NCI-H345 (cell line): ENCODE data around the gene AKAP7.

Source experiments
- DNase-seq: peaks from one replicate; lab custom pipeline; 2025; lab: John Stamatoyannopoulos, UW

Gene AKAP7

DNA sequence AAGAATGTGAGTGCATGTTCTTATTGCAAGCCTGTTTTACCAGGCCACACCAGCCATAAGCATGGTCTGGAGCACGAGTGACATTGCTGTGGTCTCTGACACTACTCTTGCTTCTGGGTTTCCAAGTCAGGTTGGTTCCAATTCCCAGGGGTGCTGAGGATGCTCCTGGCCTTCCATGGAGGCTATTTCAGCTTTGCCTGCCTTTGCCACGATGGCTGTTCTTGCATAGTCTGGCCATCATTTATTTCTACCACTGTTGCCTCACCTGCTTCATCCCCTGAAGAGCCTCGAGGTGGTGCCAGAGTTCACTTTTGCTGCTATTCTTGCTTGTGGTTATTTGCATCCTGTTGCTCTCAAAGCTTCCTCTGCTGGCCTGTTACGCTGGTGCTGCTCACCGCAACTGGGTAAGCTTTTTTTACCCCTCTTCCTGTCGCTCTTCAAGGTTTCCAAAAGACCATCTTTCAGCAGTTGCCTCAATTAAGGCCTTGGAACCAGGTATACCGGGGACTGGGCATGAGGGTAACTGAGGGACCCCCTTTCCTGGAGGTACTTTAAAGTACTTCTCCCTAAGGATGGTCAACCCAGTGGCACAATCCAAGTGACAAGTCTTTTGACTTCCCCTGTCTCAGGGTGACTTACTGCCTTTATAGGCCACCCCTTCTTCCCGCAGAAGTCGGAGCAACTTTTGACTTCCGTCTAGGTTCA is 64.5 kb downstream of the AKAP7 start:
- no peak for DNase-seq

DNA sequence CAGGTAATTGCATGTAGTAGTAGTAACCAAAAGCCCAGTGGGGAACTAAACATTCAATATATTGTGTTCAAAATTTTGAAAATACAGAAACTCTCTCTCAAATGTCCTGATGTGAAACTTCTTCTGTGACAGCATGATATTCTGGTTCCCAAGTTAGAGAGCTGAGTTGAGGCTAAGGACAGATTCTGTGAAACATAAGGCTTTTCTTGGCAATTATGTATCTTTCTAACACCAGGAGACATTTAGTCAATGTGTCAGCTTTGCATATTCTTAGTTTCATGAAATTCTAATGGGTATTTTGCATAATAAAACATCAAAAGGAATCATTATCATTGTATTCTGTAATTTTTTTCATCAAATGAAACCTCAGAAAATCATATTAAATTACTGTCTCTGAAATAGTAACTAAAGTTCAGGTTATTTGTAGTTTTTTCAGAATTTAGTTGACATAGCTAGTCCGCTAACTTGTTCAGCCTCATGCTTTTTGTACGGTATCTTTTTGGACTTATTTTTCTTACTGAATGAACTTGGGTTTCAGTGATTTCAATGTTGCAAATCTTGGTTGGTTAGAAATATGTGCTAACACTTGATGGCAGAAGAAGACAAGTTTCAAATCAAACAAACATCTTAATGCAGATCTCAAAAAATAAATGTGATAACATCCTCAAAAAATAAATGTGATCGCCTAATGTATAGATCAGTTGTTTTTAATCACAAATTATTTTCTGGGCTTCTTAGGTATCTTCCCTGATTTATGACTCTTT is 70.4 kb downstream of the AKAP7 start:
- DNase-seq = no peak

DNA sequence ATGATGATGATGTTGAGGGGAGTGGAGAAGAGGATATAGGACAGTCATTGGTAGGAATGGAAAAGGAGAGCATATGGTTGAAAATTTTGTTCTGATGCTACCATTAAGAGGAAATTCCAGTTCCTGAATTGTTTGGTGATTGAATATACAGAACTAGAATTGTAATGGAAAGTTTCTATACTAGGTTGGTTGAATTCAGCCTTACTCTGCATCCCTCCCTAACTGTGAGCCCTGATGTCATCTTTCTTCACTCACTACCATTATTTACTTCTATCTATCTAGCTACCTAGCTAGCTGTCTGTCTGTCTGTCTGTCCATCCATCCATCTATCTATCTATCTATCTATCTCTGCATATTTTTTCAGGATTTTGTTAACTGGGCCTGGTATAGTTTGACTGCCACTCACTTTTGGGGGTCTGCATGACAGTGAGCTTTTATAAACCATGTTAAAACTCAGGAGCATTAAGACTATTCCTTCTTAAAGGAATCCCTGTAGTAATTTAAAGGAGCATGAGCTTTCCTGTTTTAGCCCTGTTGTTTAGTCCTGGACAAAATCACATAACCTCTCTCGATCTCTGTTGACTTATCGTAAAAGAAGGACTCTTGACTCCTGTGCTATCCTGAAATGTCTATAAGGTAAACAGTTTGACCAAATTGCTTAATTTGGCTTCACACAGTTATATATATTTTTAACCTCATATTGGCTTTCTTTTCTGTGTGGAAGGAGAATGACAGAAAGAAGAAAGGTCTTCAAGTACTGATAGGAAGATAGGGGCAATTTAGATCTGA is 71.4 kb downstream of the AKAP7 start:
- no peak for DNase-seq

DNA sequence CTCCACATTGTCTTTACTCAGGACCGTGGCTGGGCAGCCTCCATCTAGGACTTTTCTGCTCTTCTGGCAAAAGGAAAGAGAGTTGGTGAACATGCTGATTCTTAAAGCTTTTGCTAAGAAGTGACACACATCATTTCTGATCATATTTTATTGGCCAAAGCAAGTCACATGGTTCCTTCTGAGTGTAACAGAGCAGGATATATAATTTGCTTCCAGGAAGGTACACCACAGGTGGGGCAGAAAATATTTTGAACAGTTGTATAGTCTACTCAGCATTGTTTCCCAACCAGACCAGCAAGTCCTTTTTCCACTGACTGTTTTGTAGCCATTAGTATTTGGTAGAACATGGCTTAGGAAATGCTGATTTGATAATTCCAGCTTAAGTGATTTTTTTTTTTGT is 73.5 kb downstream of the AKAP7 start:
- no peak for DNase-seq

DNA sequence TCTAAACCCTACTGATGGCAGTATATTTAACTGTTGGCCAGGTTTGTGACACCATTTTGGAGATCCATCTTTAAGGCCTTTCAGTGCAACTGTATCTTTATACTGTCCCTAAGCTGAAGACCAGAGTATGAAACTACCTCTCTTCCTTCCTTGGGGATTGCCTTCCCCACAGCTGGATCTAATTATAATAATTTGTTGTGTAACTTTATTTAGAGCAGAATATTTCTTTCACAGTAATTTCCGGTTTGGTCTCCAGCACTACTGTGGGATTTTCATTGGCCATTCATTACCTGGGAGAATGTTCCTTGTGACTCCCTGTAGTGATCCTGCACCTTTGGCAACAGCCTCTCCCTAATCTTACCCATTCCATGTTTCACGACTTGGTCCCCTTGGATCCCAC is 75.2 kb downstream of the AKAP7 start:
- DNase-seq = no peak

DNA sequence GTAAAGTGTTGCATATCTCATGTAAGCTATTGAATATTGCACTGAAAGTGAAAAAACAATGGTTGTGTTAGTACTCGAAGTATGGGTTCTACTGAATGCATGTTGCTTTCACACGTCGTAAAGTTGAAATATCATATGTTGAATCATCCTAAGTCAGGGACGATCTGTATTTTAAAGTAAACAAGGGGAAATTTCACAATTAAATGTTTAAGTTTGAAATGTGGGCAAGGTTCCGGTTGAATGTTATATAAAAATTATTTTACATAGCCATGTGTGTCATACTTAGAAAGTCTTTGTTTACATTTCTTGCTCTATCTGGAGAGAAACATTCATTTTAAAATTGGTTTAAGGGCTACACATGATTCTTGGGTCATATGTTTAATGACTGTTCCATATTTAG is 76.8 kb downstream of the AKAP7 start:
- DNase-seq = no peak

DNA sequence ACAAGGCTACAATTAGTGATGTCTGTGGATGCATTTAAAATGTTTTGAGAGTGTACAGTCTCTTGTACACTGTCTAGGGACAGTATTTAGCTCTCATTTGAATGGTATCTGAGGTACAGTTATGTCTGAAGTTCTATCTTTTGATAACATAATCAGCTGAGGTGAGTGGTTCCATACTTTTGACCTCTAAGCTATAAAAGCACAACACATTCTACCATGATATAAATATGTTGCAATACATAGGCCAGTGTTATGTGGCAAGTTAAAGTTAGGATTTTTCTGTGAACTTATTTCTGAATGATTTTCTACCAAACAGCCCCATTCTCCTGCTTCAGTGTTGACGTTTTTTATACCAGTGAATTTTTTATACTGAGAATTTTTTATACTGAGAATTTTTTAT is 77.6 kb downstream of the AKAP7 start:
- DNase-seq = no peak

DNA sequence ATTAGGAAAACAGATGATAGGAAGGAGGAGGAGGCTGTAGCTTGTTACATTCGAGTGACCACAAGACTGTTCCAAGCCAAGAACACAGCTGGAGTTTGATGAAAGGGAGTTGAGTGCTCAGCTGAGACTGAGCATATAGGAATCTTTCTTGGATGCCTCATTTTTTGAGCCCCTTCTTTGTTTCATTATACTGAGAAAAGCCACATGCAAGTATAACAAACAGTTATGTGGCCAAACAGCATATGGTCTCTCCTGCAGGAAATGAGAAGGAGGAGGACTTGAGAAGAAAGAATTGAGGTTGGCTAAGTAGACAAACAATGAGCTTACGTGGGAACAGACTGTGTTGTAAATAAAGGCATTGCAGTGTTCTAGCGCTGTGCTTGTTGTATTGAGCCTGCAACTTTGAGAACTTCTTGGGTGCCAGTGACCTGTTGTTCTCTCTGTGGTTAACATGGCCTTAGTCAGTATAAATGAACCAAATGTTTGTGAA is 78.3 kb downstream of the AKAP7 start:
- DNase-seq = no peak

DNA sequence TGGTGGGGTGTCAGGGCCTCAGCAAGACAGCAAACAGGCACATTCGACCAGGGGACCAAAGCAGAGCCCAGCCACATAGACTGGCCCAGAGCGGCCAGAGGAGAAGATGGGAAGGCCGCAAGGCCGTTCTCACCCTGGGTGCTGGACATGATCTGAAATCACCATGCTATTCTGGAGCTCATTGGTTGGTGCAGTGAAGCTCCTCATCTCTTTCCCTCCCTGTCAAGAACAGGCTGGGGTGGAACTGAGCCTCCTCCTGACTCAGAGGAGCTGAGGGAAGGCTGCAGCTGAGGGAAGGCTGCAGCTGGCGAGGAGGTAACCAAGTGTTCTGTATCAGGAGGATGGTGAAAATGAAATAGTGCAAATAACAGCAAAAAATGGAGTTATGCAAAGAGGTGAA is 80.0 kb downstream of the AKAP7 start:
- DNase-seq = no peak

DNA sequence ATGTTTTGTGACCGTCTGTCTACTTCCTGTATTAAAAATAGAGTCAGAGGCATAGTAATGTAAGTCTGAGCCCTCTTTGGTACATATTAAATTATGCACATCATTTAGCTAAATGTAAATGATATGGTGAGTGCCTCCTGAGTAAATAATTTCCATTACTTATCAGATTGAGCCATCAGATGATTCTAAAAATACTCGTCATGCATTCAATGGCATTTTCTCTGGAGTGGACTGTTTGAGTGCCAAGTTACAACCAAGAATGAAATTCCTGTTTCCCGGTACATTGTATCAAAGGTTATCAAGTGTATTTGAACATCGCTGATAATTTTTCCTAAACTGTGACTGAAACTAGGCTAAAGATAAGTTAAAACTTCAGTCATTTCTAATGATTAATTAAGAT is 81.0 kb downstream of the AKAP7 start:
- no peak for DNase-seq

DNA sequence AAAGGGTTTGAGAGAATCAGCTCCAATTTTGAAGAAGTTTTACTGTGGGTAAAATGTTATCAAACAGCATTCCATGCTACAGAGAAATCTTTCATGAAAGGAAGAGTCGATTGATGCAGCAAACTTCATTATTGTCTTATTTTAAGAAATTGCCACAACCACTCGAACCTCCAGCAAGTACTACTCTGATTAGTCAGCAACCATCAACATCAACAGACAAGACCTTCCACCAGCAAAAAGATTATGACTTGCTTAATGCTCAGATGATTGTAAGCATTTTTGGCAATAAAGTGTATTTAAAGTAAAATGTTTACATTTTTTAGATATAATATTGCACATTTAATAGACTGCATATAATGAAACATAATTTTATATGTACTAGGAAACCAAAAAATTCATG is 87.5 kb downstream of the AKAP7 start:
- DNase-seq = no peak

DNA sequence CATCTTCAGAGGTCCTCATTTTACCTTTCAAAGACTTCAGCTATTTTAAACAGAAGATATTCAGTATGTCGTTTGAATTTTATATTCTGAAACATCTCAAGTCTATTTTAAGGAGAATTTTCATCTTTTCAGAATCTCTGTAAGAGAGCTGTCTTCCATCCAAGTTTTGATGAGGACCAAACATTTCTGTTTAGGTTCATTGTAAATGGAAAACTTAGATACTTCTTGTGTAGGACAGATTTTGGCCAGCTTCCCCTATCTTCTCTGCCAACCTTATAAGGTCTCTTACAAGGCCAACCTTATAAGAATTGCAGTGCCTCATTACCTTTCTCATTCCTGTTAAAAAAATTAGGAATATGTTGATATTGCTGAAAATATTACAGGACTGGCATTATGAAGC is 88.1 kb downstream of the AKAP7 start:
- no peak for DNase-seq

DNA sequence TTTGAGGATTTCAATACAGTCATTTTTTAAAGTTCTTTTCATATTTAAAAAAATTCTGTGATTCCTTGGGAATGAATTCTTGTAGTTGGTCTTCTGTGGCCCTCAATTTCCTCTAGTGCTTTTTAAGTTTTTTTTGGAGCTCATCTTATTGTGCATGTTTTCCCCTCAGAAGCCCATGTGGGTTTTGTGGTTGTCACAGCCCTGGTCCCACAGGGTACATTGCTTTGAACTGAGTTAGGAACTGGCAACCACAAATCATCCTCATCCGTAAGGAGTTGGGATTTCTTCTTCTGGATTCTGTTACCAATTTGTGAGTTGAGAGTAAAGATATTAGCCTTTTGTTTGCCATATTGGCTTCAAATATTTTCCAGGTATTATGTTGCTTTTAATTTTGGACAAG is 89.9 kb downstream of the AKAP7 start:
- no peak for DNase-seq

DNA sequence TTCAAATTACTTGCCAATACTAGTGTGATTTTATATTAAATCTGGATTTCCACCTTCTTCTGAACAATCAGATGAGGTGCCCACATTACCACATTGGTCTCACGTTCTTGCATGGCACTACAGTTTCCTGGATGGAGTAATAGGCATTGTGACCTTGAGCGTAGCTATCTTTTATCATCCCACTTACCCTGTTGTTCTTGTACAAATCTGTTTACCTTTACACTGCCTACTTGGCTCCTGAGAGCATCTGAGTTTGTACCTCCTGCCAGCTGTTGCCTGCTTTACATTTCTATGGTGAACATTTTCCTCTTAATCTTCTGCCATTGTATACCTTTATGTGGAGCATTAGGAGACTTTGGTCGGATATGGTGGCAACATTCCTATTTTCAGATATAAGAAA is 90.7 kb downstream of the AKAP7 start:
- no peak for DNase-seq

DNA sequence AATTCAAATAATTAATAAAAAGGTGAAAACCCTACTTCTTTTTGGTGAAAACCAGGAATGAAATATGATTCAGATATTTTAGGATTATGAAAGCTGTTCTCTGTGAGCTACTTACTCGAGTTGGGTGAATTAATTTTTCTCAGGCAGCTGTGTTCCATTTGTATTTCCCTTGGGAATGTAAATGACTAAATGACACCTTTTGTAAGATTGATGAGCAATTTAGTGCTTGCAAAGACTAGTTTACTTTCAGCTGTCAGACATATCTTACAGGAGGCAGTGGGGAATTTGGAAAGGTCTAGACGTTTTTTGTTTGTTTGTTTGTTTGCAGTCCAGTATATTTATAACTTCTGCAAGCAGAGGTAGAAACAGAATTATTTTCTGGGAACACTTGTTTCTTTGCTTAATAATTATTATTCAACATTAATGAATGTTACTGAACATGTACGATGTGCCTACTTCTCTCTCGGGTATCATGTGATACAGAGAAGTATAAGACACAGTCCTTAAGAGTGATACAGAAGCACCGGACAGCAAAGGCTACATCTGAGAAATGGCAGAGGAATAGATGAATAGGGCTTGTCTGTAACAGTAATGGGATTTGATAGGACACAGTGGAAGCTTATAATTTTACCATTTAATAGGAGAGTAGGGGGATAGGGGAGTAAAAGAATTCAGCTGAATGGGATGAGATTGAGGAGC is 91.3 kb downstream of the AKAP7 start:
- DNase-seq = no peak

DNA sequence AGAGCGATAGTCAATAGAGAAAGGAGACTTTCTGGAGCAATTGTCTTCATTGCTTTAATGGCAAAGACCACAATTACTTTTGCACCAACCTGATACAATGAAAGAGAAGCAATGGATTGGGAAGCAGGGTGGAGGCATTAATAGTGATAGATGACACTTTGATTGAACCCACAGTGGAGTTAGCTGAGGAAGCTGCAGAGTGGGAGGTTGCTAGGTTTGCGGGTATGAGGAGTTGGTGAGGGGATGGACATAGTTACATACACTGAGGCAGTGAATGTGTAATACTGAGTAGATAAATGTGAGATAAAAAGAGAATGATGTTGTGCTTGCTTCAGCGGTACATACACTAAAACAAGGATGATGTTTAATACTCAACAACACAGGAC is 91.9 kb downstream of the AKAP7 start:
- DNase-seq = no peak

DNA sequence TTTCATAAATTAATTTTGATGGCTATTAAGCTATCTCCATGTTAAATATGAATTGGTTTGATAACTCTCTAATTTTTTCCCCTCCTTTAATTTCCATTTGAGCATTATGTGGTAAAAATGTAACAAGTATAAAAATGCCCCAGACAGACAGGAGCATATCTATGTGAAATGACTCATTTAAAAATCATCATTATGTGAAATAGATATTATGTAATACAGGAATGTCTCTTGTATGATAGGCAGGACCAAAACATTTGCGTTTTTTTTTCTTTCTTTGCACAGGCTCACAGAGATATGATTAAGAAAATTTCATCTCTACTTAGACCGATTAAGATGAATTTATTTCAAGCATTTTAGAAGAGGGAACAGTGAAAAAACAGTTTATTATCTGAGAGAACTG is 95.8 kb downstream of the AKAP7 start:
- no peak for DNase-seq

DNA sequence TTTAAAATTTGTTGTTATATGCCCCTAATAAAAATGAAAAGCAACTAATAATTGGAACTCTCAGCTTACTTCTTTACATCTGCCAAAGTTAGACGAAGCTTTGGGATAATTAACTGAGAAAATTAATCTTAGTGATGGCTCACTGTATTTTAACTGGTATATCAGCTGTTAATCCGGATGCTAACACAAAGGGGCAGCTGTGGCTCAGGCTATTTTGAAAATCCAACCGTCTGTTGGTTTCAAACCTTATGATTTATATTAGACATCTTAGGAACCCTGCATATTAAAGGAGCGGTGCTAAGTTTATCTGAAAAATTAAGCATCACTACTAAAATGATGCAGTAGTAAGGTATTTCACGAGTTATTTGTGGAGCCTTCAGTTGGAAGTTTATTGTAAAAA is 96.6 kb downstream of the AKAP7 start:
- DNase-seq = no peak

DNA sequence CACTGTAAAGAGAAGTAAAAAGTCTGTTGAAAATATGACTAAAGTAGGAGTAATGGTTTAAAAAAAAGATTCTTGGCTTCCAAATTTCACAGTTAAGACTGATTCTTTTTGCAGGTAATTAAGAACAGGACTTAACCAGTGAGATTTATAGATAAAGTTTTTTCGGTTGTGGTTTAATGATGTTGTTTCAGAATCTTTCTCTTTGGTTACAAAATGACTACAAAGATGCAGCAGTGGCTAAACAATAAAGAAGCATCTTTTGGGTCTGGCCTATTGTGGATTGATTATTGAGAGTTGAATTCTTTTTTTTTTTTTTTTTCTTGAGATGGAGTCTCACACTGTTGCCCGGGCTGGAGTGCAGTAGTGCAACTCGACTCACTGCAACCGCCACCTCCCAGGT is 109.7 kb downstream of the AKAP7 start:
- DNase-seq = no peak

DNA sequence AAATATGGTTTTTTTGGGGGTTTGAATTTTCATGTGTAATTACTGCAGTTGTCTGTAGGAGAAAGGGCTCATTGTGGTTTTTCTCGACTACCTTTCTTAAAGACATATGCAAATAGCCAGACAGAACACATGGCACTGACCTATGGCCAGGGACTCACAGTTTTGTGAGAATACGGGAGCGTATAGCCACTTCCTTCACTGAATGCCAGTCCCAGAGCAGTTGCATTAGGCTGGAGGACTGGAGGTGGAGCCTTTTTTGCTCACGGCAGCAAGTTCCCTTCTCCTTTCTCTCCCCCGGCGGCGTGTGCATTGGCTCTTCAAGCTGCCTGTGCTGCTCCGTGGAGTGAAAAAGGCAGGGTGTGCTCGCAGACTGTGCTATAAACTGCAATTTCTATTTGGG is 114.9 kb downstream of the AKAP7 start:
- no peak for DNase-seq

DNA sequence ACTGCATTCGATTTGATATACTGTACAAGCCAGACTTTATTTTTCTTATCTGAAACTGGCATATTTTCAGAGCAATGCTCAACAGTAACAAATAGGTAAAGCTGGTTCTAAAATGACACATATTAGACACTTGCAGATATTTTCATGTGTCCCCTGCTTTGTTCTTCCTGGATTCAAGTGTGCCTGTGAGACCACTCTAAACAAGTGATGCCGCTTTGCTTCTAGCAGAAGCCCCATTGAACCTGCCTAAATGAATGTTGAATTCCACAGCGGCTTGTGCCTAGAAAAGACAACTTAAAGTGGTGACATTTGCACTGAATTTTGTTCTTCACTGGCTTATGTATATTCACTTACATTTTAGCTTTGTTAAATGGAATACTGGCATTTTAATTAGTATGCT is 115.7 kb downstream of the AKAP7 start:
- no peak for DNase-seq

DNA sequence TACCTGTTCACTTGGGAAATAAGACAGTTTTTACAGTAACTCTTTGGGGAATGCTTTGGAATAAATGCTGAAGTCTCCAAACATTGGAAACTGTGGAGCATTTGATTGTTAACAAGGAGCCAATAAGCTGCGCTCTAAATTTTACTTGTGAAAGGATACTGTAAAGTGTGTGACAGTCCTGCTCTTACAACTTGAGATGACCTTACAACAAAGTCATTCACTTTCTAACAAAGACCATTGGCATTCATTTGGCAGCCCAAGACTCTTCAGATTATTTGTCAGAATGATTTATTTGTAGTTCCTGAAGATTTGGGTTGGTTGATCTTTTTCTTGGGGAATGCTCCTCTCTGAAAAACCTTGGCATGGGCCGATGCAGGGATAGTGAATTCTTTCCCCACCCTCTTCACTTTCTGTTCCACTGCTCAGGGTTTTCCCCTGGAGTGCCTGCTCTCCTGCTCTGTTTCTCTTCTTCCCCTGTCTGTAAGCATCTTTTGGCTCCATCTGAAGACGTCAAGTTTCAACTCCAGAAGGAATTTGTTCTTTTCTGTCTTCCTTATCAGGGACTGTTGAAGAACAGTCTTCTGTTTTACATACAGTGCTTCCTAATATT is 116.4 kb downstream of the AKAP7 start:
- DNase-seq = no peak
